T-helper 2 cell treated with Interferon-gamma antibody and Interleukin-4, amounts not matched to agents 100 ng/mL and 5 ng/mL, for 36 hours (primary cell): ENCODE results near the gene FAM240A. TPM values are rescaled to one million over a fixed set of nuclear protein-coding genes. Genes with fewer than 3 reads are reported as not detected.
"Not testable (repeated sequence)": the region's sequence is repeated elsewhere in the genome, so short reads cannot be mapped to it uniquely, and the experiment has no call there.

ENCODE experiments used
- intact Hi-C: fragments of 100-400 bp; cut with micrococcal nuclease; formaldehyde crosslinking; loops from one replicate; pipeline ENCODE4 v1.15.1; 2023
- total RNA-seq: library from RNA; stranded (reverse); gene quantifications from 2 replicates; pipeline ENCODE4 v1.2.3, GENCODE V29; 2022

FAM240A gene
- total RNA-seq = not detected in 2 replicates

DNA sequence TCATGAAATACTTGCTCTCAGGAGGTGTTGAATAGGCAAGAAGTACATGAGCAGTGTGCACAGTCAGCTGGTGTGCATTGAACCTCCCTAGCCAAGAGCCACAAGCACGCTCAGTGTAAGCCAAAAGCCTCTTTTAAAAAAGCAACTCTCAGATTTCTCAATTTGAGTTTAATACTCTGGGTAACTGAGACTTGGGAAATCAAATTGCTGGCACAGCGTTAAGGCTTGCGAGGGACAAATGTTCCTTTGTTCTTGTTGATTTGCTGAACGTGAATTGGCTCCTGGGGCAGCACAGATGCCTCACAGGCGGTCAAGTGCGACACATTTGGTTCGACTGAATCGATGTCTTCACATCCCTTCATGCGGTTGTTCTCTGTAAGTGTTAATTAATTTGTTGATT is at the start of gene FAM240A:
Gene FAM240A, plus strand, starts transcription at position 202 of the 400 bp plus-strand sequence. Its CDS starts 159 bp downstream, at position 361.
- intact Hi-C loops = no loop called here

DNA sequence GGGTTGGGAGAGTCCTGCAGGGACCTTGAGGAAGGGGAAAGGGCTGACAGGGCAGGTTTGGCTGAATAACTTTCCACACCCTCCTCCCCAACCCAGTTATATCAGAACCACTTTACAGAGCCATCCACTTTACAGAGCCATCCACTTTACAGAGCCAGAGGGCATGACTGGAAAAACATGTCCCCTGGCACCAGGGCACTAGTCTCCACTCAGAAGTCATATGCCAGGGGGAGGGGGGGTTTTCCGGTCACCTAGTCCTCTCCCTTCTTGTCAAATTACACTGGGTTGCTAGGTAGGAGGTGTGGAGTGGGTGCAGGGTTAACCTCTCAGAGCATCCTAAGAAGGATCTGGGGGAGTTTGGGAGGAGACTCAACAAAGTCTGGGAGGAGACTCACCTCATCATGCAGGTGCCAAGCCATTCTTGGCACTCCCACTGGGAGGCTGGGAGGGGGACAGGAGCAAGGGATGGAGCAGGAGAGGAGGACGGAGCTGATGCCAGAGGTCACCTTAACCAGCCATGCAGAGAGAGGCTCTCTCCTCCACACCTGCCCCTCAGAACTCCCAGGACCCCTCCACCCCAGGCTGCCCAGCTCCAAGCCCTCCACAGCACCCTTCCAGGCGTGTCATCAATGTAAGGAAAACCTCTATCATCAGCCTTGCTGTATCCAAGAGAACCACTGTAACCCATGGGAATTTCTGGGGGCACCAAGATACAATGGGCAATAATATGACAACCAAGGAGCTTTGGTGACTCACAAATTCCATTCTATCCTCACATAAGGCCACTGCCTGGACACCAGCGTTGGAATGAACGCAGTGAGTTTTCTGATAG is 47.9 kb upstream of the FAM240A start:
- intact Hi-C loops = no loop called here

DNA sequence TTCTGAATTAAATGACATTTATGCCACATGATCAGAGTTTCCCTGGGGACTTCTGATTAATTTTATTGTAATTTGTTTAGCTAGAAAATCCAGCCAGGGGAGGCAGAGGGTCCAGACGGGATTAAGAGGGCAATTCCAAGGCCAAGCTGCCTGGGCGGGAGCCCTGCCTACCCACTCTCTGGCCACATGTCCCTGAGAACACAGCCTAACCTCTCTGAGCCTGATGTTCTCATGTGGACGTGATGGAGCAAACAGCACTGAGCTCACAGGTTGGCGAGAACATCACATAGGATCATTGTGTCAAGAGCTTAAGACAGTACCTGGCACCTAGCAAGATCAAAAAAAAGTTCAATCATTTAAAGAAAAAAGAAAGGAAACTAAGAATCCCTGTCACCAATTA is 47.2 kb upstream of the FAM240A start:
- intact Hi-C loops = no loop called here

DNA sequence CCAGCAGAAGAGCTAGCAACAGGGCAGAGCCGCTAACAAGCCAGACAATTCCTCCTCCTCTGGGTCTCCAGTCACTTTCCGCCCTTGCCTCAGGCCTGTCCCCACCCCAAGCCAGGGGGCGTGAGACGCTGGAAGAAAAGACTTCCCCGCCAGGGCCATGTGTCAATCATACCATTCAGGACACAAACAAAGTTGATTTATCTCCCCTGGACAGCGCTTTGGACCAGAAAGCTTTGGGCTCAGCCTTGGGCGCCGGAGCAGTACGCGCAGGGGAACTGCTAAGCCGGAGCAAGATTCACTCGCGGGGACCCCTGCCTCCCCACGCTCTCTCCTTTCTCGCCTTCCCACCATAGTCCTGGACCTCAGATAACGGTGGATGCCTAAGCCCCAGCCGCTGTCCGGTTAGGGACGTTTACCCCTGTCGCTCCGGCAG is 46.7 kb upstream of the FAM240A start:
- intact Hi-C loops = loop anchor here (2.0 kb wide), 1 partner anchor 77 kb away; no protein-coding TSS in a partner anchor

DNA sequence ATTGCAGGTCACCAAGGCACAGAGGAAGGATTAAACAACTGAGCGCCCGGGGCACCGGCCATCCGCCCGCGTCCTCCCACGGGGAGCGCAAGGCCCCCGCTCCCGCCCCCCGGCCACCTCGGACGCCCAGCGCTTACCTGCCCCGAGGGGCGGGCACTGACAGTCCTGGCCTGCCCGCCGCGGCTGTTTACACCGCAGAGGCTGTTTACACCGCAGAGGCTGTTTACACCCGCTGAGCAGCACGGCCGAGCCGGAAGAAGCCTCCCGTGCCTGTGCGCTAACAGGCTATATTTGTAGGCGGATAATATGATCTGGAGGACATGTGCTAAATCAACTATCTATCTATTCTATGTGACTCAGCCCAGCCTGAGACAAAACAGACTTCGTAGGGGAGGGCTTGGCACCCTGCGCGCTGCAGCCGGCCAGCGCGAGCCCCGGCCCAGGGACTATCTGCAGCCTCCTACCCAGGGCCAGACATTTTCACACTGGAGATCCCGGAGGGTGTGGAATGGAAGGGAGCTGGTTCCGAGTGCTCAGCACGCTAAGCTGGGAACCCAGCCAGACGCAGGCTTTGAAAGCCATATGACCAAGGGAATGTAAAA is 46.2 kb upstream of the FAM240A start, which contains the start of gene LRRC2:
Gene LRRC2, minus strand, starts transcription at position 263 of the 602 bp plus-strand sequence. CDS start 14,711 bp downstream, outside the sequence.
- intact Hi-C loops = loop anchor here (2.0 kb wide), 1 partner anchor 77 kb away; no protein-coding TSS in a partner anchor

DNA sequence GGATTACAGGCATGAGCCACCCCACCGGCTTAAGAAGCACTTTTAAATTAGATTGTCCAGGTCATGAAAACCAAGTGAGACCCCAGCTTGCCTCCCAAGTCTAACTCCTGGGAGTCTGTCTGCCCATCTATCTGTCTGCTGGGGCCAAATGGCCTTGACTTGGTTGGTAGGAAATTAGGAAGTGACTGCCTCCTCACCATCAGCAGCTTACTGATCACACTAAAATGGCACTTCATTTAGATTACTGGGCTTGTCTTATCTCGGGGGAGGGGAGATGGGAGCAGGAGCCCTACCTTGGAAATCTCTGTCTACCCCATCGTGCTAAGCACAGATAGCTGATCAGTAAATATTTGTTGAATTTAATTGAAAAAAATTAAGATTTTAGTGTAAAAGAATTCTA is 40.6 kb upstream of the FAM240A start:
- intact Hi-C loops = no loop called here

DNA sequence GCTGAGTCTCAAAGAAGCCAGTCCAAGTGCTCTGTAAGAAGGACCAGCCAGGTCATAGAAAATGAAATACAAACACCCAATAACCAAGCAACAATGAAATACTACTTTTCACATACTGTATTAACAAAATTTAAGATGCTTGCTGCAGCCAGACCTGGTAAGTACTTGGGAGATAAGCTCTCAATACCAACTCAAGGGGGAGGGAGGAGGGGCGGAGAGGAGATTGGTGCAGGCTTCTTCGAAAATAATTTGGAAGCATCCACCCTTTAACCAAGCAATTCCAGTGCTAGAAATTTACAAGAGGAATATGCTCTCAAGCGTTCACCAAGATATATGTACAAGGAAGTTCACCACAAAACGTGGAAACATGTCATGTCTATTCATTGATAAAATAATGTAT is 38.6 kb upstream of the FAM240A start:
- intact Hi-C loops = no loop called here

DNA sequence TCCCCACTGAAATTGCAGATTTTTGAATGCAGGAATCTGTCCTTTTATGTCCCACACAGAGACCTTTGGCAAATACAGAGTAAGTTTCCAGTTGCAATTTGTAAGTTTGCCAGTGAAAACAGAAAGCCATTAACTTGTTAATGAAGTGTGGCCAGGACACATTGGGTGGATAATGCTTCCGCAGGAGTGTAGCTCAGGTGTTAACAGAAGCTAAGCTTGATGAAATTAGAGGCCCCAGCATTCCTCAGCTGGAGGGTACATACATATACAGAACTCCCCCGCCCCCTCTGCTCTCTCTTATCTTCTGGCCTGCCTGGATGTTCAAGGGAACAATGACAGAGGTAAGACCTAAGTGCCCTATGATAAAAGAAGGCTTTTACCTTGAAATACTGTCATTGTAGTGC is 38.1 kb upstream of the FAM240A start:
- intact Hi-C loops = no loop called here

DNA sequence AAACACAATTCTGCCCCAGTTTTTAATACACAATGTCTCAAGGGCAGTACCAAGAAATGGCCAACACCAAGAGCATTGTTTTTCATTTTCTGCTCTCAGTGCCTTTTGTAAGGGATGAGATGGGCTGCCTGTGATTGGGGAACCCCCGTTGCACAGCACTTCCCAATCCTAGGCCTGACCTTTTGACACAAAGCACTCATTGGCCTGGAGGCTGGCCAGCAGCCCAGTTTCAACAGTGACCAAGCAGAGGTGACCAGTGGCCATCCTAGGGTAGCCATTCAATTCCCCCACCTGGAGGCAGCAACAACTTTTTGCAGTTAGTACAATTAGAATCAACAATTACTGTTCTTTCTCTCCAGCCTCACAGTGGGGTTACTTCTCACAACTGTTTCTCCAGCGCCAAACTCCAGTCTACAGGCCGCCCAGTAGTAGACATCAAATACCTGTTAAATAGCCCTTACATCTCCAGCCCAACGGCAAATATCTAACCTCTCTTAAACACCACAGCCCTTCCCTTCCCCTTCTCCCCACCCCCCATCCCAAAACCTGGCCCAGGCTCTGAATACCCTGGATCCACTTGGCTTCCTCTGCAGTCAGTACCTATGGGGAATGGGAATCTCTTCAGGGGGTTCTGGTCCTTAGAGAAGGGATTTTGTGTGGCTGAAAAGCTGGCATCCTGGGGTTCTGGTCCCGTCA is 37.3 kb upstream of the FAM240A start:
- intact Hi-C loops = no loop called here

DNA sequence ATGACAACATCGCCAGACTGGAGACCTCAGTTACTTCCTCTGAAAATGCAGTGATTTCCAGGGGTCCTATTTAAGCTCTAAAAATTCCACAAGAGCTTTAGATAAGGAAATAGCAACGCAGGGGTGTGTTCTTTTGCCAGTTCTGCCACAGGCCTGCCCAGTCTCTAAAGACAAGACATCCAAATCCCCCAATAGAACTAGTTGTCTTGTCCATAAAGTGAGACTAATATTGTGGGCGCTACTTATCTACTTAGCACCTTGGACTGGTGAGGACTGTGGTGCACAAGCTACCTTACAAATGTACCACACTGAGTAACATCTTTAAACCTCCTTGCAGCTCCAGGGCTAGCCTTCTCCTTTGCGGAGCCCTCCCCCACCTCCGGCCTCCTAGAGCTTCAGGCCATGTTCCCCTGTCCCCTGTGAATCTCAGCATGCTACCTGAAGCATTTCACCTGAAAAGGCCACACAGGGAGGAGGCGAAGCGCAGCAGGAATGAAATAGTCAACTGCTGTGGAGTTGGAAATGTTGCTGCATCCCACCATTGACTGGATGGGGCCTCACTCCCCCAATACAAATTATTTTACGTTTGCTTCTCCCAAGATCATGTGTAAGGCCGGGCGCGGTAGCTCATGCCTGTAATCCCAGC is 36.6 kb upstream of the FAM240A start:
- intact Hi-C loops = no loop called here

DNA sequence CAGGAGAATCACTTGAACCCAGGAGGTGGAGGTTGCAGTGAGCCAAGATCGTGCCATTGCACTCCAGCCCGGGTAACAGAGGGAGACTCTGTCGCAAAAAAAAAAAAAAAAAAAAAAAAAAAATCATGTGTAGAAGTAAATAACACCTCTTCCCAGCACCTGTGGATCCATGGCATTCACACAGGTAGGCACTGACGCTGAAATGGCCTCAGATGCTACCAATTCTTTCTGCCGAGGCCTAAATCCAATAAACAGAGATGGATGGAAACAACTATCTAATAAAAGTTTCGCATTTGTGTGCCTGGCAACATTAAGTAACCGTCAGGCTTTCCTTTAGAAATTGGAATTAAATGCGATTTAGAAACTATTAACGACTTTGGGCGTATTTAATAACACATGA is 35.9 kb upstream of the FAM240A start:
- intact Hi-C loops = no loop called here

DNA sequence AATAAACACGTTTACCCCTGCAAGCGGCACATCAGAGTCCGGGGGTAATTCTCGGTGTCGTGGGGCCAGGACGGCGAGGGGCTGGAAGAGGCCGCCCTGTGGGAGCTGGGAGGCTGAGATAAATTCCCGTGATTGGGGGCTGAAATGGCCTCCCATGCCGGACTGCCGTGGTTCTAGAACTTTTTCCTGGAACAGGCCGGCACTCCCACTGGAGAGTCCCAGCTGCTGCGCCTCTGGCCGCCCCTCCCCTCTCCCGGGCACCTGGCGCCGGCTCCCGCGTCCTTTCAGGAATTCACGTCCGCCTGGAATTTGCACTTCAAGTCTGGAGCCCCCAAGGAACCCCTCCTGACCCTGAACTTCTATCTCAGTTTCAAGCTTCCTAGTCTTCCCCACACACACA is 35.4 kb upstream of the FAM240A start:
- intact Hi-C loops = no loop called here

DNA sequence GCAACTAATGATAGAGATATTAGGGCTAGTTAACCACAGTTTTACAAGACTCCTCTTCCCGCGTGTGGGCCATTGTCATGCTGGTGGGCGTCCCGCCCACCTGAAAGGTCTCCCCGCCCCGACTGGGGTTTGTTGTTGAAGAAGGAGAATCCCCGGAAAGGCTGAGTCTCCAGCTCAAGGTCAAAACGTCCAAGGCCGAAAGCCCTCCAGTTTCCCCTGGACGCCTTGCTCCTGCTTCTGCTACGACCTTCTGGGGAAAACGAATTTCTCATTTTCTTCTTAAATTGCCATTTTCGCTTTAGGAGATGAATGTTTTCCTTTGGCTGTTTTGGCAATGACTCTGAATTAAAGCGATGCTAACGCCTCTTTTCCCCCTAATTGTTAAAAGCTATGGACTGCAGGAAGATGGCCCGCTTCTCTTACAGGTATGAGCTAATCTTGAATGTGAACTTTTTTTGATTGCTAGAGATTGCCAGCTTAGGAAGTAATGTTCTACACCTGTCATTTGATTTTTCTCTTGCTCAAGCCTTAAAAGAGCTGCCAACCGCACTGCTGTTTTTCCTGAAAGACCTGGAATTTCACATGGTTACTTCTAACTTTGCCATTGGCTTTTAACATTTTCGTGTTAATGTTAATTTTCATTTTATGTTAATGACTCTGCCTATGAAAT is 34.6 kb upstream of the FAM240A start:
- intact Hi-C loops = not testable (repeated sequence)

DNA sequence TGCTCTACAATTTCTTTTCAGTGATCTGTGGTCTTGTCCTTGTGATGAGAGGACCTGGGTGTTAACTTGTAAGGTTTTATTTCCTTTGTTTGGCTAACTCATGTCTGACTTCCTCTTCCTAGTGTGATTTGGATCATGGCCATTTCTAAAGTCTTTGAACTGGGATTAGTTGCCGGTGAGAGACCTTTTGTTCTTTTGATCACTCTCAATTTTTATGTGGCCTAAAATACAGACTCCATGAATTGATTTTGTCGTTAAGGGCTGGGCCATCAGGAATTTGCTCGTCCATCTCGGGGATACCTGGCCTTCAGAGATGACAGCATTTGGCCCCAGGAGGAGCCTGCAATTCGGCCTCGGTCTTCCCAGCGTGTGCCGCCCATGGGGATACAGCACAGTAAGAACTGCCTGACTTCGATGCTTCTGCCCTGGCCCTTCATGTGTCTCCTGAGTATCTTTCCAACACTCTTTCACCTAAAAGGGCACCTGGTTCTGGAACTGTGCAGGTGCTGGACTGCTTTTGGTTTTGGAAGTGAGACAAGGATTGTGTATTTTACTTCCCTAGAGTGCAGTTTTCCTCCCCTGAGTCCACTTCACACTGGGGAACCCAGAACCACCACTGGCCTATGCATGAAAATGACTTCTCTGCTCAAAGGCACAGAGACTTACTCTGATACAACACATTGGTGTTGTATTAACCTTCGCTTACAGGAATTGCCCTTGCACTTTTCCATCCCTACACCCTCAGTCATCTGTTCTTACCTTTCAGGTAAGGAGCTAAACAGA is 33.2 kb upstream of the FAM240A start:
- intact Hi-C loops = no loop called here

DNA sequence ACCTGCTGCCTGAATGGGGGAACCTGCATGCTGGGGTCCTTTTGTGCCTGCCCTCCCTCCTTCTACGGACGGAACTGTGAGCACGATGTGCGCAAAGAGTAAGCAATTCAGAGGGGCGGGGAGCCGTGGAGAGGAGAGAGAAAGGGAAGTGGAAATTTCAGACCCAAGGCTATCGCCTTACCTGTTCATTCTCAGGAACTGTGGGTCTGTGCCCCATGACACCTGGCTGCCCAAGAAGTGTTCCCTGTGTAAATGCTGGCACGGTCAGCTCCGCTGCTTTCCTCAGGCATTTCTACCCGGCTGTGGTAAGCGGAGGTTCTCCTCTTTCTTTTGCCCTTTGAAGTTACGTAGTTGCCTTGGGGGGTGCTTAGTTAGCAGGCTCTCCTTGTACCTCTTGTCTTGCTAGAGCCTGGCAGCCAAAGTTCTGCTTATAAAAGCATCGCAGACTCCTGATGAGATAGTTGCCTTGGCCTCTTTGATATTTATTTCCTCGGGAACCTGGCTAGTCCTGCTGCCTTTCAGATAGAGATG is 32.5 kb upstream of the FAM240A start:
- intact Hi-C loops = no loop called here

DNA sequence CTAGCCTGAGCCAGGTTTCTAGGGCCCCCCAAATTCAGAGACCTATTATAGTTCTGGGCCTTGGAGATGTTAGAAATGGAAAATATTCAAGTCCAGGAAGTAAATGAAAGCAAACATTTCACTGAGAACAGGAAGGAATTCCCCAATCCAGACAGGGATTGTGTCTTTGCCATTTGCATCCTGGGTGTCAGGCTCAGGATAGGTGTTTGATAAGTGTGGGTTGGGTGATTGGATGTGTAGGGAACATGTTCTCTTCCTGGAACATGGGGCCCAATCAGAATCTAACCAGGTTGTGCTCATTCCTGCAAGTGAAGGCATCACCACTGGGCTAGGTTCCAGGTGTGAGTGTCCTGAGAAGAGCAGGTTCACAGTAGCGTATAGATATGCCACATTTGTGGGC is 31.6 kb upstream of the FAM240A start:
- intact Hi-C loops = no loop called here

DNA sequence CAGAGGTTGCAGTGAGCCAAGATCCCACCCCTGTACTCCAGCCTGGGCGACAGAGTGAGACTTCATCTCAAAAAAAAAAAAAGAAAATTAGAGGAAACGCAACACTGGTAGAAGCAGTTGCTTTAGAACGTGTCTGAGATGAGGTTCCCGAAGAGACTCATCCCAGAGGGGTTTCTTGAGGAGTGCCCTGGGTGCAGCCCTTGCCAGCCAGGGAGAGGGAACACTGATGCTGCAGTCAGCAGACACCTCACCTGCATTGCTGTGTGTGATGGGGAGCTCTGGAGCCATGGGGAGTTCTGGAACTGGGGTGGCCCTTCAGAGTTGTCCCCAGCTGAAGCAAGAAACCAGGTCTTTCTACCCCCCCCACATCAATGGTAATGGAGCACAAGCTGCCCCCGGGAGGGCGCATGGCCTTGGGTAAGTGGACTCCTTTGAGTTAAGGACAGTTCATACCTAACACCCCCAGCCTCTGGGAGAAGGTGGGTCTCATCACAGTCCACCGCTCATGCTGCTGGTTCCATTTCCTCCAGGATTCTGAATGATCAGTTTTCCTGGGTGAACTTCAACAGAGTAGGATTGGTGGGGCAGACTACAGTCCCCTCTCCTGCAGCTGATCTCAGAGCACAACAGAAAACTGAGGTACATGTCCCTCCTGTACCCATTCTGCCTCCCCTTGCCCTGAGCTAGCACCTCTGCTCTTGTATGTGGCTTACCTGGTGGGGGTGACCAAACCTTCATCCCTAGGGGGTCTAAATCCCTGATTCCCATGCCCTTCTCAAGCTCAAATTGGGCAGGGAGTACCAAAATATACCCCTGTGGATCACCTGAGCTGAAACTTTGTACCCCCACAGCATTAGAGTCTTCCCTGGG is 27.5 kb upstream of the FAM240A start:
- intact Hi-C loops = no loop called here

DNA sequence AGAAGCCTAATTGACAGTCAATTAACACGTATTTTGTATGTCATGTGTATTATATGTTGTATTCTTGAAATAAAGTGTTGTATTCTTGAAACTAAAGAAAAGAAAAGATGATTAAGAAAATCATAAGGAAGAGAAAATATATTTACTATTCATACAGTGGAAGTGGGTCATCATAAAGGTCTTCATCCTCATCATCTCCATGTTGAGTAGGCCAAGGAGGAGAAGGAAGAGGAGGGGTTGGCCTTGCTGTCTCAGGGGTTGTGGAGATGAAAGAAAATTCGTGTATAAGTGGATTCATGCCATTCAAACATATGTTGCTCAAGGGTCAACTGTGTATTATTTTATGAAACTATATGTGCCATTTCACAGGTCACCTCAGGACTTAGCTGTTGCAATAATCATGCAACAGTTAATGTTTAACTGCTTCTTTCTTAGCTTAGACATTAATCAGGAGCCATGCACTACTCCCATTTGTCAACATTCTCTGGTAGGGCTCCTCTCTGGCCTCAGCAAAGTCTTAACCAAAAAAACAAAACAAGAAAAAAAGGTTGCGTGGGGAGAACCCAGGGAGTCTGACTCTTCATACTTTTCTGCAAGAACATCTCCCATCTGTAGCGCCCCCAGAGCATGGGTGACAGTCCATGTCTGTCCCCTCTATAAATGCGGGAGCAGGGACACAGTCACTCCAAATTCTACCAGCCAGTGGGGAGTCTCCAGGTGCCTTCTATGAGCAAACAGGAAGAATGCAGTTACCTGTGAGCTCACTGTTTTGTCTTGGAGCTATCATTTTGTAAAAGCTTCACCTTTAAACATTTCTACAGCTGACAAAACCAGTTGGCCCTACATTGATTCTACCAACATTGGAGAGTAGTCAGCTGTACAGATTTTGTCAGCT is 26.3 kb upstream of the FAM240A start:
- intact Hi-C loops = no loop called here
